LNCAP (cell line): ENCODE data around the gene CCND1.

Experiments
- CTCF ChIP-seq: fragments of 450-650 bp; IDR thresholded peaks from 2 replicates; pipeline ENCODE4 v1.5.1; 2017; ENCODE audit warnings: mild to moderate bottlenecking

Gene CCND1

GRCh38 chr11:69611548-69612526 lies 29.1 kb upstream of the CCND1 start:
- TF ChIP-seq CTCF, result no peak

- TF ChIP-seq CTCF, result no peak
Measured at GRCh38 chr11:69613594-69613993, 27.4 kb upstream of the CCND1 start.

- no peak for TF ChIP-seq CTCF
Measured at GRCh38 chr11:69614085-69614484, 26.9 kb upstream of the CCND1 start.

GRCh38 chr11:69615545-69616278 lies 25.2 kb upstream of the CCND1 start:
- TF ChIP-seq CTCF, result no peak

GRCh38 chr11:69617220-69617619 lies 23.7 kb upstream of the CCND1 start:
- TF ChIP-seq CTCF, result no peak

- no peak for TF ChIP-seq CTCF
Measured at GRCh38 chr11:69617682-69618081, 23.3 kb upstream of the CCND1 start.

- TF ChIP-seq CTCF, result no peak
Measured at GRCh38 chr11:69618237-69618636, 22.7 kb upstream of the CCND1 start.
